OCI-LY7 (cell line): ENCODE measurements around the gene CCDC47. TPM values are rescaled to one million over a fixed set of nuclear protein-coding genes. Genes with fewer than 3 reads are reported as not detected.
A peak's percentile ranks its signal among the peaks of the same experiment; 100 is the strongest.

Source experiments
- BruUV-seq: library from RNA; stranded (reverse); fragments of 400-500 nt; replicated peaks from 2 replicates; lab custom pipeline; 2021; lab: Mats Ljungman, UMichigan
- CTCF ChIA-PET: fragments of 300-600 bp; sonication (Branson Sonifier 250); formaldehyde crosslinking; loops from one replicate; lab custom pipeline; 2022; ENCODE audit warnings: antibody characterized with exemption; ENCODE audit not compliant: unreplicated experiment; lab: Charles Lee
- POLR2A ChIA-PET: fragments of 300-600 bp; sonication (Branson Sonifier 250); formaldehyde crosslinking; loops from one replicate; lab custom pipeline; 2022; ENCODE audit warnings: antibody characterized with exemption; lab: Charles Lee
- DNase-seq: peaks from one replicate; pipeline ENCODE4 v3.0.0-alpha.2; 2015; ENCODE audit warnings: low spot score
- H2AFZ ChIP-seq: fragments of 200-600 bp; sonication (generic), shearing (Covaris generic); 2 replicates; pipeline ENCODE4 v1.6.1; 2014; ENCODE audit warnings: mild to moderate bottlenecking, antibody characterized with exemption, low read length, moderate library complexity
- H3K27ac ChIP-seq: fragments of 200-600 bp; sonication (generic); 2 replicates; pipeline ENCODE4 v1.5.1; 2014; ENCODE audit warnings: mixed run types, low read depth, mild to moderate bottlenecking, moderate library complexity, low read length, inconsistent platforms; ENCODE audit not compliant: poor library complexity, severe bottlenecking
- H3K36me3 ChIP-seq: fragments of 200-600 bp; sonication (generic); 2 replicates; pipeline ENCODE4 v1.6.1; 2014; ENCODE audit warnings: mild to moderate bottlenecking, antibody characterized with exemption, low read length, moderate library complexity, mixed read lengths; ENCODE audit not compliant: insufficient read depth
- H3K4me1 ChIP-seq: fragments of 200-600 bp; sonication (generic); 2 replicates; pipeline ENCODE4 v1.5.1; 2014; ENCODE audit warnings: mild to moderate bottlenecking, low read length; ENCODE audit not compliant: insufficient read depth, poor library complexity, severe bottlenecking
- H3K4me2 ChIP-seq: fragments of 200-600 bp; sonication (generic); 2 replicates; pipeline ENCODE4 v1.6.1; 2014; ENCODE audit warnings: mild to moderate bottlenecking, low read length
- H3K4me3 ChIP-seq: fragments of 200-600 bp; sonication (generic); 2 replicates; pipeline ENCODE4 v1.5.1; 2014; ENCODE audit warnings: mild to moderate bottlenecking, low read depth, low read length; ENCODE audit not compliant: poor library complexity, severe bottlenecking
- H3K79me2 ChIP-seq: fragments of 200-600 bp; sonication (generic); 2 replicates; pipeline ENCODE4 v1.6.1; 2016; ENCODE audit warnings: low read depth, mild to moderate bottlenecking, low read length, moderate library complexity, mixed read lengths; ENCODE audit not compliant: insufficient read depth
- H3K9me2 ChIP-seq: fragments of 200-600 bp; sonication (generic); 2 replicates; pipeline ENCODE4 v1.6.1; 2016; ENCODE audit warnings: mild to moderate bottlenecking, low read length, mixed read lengths; ENCODE audit not compliant: insufficient read depth
- H3K9me3 ChIP-seq: fragments of 200-600 bp; sonication (generic); 2 replicates; pipeline ENCODE4 v1.6.1; 2014; ENCODE audit warnings: mild to moderate bottlenecking, mixed run types, low read length, mixed read lengths
- H4K20me1 ChIP-seq: fragments of 200-600 bp; sonication (generic); 2 replicates; pipeline ENCODE4 v1.6.1; 2014; ENCODE audit warnings: mild to moderate bottlenecking, antibody characterized with exemption, low read length, moderate library complexity, mixed read lengths; ENCODE audit not compliant: insufficient read depth
- CTCF ChIP-seq: fragments of 200-600 bp; sonication (generic); conservative IDR thresholded peaks from 2 replicates; pipeline ENCODE4 v1.5.1; 2014; ENCODE audit warnings: mild to moderate bottlenecking, antibody characterized with exemption, low read length, moderate library complexity, mixed read lengths
- EZH2phosphoT487 ChIP-seq: fragments of 200-600 bp; sonication (generic); IDR thresholded peaks from 2 replicates; pipeline ENCODE4 v1.6.1; 2018; ENCODE audit warnings: low read depth, borderline replicate concordance, mild to moderate bottlenecking, mixed run types, antibody characterized with exemption, low read length, moderate library complexity, mixed read lengths
- intact Hi-C: fragments of 100-400 bp; cut with micrococcal nuclease; formaldehyde crosslinking; loops from one replicate; pipeline ENCODE4 v1.10.0; 2022; ENCODE audit not compliant: unreplicated experiment
- total RNA-seq, 2 experiments: library from RNA; depleted of rRNA in 1 of 2; stranded (reverse); fragments of >200 nt in 1 of 2; shearing (Covaris generic) in 1 of 2; gene quantifications; 2 replicates each; pipeline ENCODE4 v1.2.3, GENCODE V29; 2014 to 2022

The CCDC47 gene
- total RNA-seq, 2 experiments from 2014 or later, result 27.5 to 50.3 TPM

DNA sequence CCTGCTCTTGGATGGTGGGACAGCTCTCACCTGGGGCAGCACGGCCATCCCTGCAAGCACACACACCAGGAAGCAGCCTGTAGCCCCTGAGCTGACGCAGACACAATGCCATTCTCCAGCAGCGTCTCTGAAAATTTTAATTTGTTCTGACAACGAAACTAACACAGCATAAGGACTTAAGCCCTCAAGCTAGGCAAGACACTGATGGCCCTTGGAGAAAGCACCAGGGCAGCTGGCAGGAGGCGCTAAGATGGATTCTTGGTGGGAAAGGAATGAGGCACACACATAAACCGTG is 70.7 kb downstream of the CCDC47 start:
- H3K4me2 ChIP-seq, result peak overlapping the region; percentile 98
- CTCF ChIA-PET, result interaction anchor here (0.6 kb wide), 1 partner anchor 15 kb away, joined by 3 read pairs; no protein-coding TSS in a partner anchor
- peak overlapping the region; percentile 95 for H3K27ac ChIP-seq
- H3K9me3 ChIP-seq, result no peaks in the 10 kb centered on the region
- no peak overlapping the region for H2AFZ ChIP-seq
- BruUV-seq, result no TSS peak
- peaks cover 43% of the 10 kb centered on the region for H3K79me2 ChIP-seq
- peaks cover 6% of the 10 kb centered on the region; the same call in 1 of the 2 replicates for H4K20me1 ChIP-seq
- TF ChIP-seq EZH2phosphoT487 (no peak), CTCF (no peak)
- POLR2A ChIA-PET, result interaction anchor here (0.8 to 1.2 kb wide), 3 partner anchors 9 to 70 kb away, joined by 3 read pairs; no protein-coding TSS in a partner anchor
- no peak for DNase-seq
- peaks cover 65% of the 10 kb centered on the region for H3K36me3 ChIP-seq
- H3K4me1 ChIP-seq, result peaks cover 69% of the 10 kb centered on the region
- peak overlapping the region; percentile 89 for H3K4me3 ChIP-seq
- no peaks in the 10 kb centered on the region for H3K9me2 ChIP-seq
- intact Hi-C loops, result loop anchor here (1.0 kb wide), 2 partner anchors 39 to 71 kb away; partner anchors contain the start of genes CCDC47 and STRADA

DNA sequence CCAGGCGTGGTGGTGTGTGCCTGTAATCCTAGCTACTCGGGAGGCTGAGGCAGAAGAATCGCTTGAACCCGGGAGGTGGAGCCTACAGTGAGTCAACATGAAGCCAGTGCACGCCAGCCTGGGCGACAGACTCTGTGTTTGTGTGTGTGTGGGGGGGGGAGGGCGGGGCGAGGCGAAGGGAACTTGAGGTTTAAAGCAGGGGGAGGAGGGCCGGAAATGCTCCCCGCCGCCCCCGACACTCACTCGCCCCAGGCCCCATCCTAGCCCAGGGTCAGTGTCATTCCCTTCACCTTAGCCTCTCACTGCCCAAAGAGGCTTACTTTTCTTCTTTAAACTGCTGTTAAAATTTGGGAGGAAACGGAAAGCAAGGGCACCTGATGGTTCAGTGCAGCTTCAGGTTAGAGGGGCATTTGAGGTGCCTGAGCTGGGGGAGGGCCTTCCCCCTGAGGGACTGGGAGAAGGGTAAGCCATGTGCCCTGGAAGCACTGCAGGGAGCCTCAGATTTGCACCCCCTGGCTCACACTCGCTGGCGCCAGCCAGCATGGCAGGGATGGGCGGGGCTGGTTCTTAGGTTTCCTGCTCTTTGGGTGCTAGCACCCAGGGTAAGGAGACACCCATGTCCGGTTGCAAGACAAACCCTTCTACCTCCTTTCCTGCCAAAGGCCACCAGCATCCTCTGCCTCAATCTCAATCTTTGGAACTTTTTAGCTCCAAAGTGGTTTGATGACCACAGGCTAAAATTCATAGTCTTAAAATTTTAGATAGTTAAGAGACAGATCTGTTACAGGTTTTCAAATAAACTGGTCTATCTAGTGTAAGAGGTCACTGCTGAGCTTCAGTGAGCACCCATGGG is 71.3 kb downstream of the CCDC47 start:
- Histone ChIP-seq H3K36me3 (peaks cover 66% of the 10 kb centered on the region), H2AFZ (no peak overlapping the region), H3K27ac (peak overlapping the region; percentile 95), H3K4me1 (peaks cover 75% of the 10 kb centered on the region), H3K4me2 (peak overlapping the region; percentile 98), H3K9me2 (no peaks in the 10 kb centered on the region), H3K4me3 (peak overlapping the region; percentile 89), H4K20me1 (peaks cover 12% of the 10 kb centered on the region; the same call in 1 of the 2 replicates), H3K79me2 (peaks cover 49% of the 10 kb centered on the region), H3K9me3 (no peaks in the 10 kb centered on the region)
- POLR2A ChIA-PET, result interaction anchor here (0.6 to 1.8 kb wide), 7 partner anchors 8 to 319 kb away, joined by 3 to 4 read pairs (median 3); partner anchors contain the start of gene DDX42
- CTCF ChIA-PET, result no interaction called here
- peak; percentile 85 for DNase-seq
- TSS peak; percentile 32 for BruUV-seq
- TF ChIP-seq EZH2phosphoT487 (no peak), CTCF (no peak)
- intact Hi-C loops, result loop anchor here (1.0 kb wide), 2 partner anchors 39 to 71 kb away; partner anchors contain the start of genes CCDC47 and STRADA
